Astrocyte (in vitro differentiated cells and primary cell): ENCODE data around the gene EPHA6. TPM values are rescaled to one million over a fixed set of nuclear protein-coding genes. Genes with fewer than 3 reads are reported as not detected.

ENCODE experiments used
- DNase-seq: peaks from one replicate; pipeline ENCODE4 v3.0.0-alpha.2; 2010; ENCODE audit warnings: low read depth
- FAIRE-seq: peaks from 2 replicates; lab custom pipeline; 2011; peaks lifted over from hg19 to GRCh38; lab: Jason Lieb, UNC
- H2AFZ ChIP-seq: 2 replicates; pipeline ENCODE4 v1.6.0; 2012; ENCODE audit warnings: low read depth, low read length, inconsistent platforms
- H3K27ac ChIP-seq: 2 replicates; pipeline ENCODE4 v1.5.1; 2011; ENCODE audit warnings: low read depth, low read length, inconsistent platforms
- H3K27me3 ChIP-seq: 2 replicates; pipeline ENCODE4 v1.6.0; 2011; ENCODE audit warnings: low read length, inconsistent platforms; ENCODE audit not compliant: insufficient read depth
- H3K36me3 ChIP-seq: 2 replicates; pipeline ENCODE4 v1.5.1; 2011; ENCODE audit warnings: low read length, inconsistent platforms; ENCODE audit not compliant: insufficient read depth
- H3K4me1 ChIP-seq: 2 replicates; pipeline ENCODE4 v1.5.1; 2011; ENCODE audit warnings: low read length, inconsistent platforms; ENCODE audit not compliant: insufficient read depth
- H3K4me2 ChIP-seq: 2 replicates; pipeline ENCODE4 v1.6.0; 2012; ENCODE audit warnings: low read length, inconsistent platforms
- H3K4me3 ChIP-seq: 2 replicates; pipeline ENCODE4 v1.5.1; 2011; ENCODE audit warnings: low read depth, mild to moderate bottlenecking, low read length, inconsistent platforms; ENCODE audit not compliant: insufficient read depth
- H3K79me2 ChIP-seq: 2 replicates; pipeline ENCODE4 v1.6.0; 2012; ENCODE audit warnings: mild to moderate bottlenecking, low read length, inconsistent platforms; ENCODE audit not compliant: insufficient read depth
- H3K9ac ChIP-seq: 2 replicates; pipeline ENCODE4 v1.6.0; 2012; ENCODE audit warnings: mild to moderate bottlenecking, low read length, inconsistent platforms
- H3K9me3 ChIP-seq: 2 replicates; pipeline ENCODE4 v1.5.1; 2012; ENCODE audit warnings: low read depth, mild to moderate bottlenecking, low read length, inconsistent platforms; ENCODE audit not compliant: insufficient read depth
- H4K20me1 ChIP-seq: 2 replicates; pipeline ENCODE4 v1.6.0; 2012; ENCODE audit warnings: low read length, inconsistent platforms; ENCODE audit not compliant: insufficient read depth
- H3K27ac Mint-ChIP-seq: one replicate; pipeline ENCODE4 v1.8.0; 2021; ENCODE audit warnings: mild to moderate bottlenecking, mixed read lengths; ENCODE audit not compliant: unreplicated experiment
- H3K27me3 Mint-ChIP-seq: one replicate; pipeline ENCODE4 v1.8.0; 2021; ENCODE audit warnings: low read depth, mixed read lengths; ENCODE audit not compliant: unreplicated experiment
- H3K36me3 Mint-ChIP-seq: one replicate; pipeline ENCODE4 v1.8.0; 2021; ENCODE audit warnings: low read depth, mixed read lengths; ENCODE audit not compliant: unreplicated experiment
- H3K4me1 Mint-ChIP-seq: one replicate; pipeline ENCODE4 v1.8.0; 2021; ENCODE audit warnings: low read depth, mixed read lengths; ENCODE audit not compliant: unreplicated experiment
- H3K4me3 Mint-ChIP-seq: one replicate; pipeline ENCODE4 v1.8.0; 2021; ENCODE audit warnings: mild to moderate bottlenecking, moderate library complexity, mixed read lengths; ENCODE audit not compliant: unreplicated experiment
- H3K9me3 Mint-ChIP-seq: one replicate; pipeline ENCODE4 v1.8.0; 2021; ENCODE audit warnings: mild to moderate bottlenecking, mixed read lengths; ENCODE audit not compliant: unreplicated experiment
- EZH2 ChIP-seq: IDR thresholded peaks from 2 replicates; pipeline ENCODE4 v1.6.1; 2012; ENCODE audit warnings: mild to moderate bottlenecking, low read length, inconsistent platforms; ENCODE audit not compliant: insufficient read depth
- total RNA-seq: library from RNA; stranded (reverse); gene quantifications from 2 replicates; pipeline ENCODE4 v1.2.1, GENCODE V29; 2021
- TF ChIP-seq, protein P1 (sequence below): IDR thresholded peaks from 2 replicates; pipeline ENCODE4 v1.5.1; 2011; ENCODE audit warnings: low read depth, mild to moderate bottlenecking, inconsistent platforms, low read length, moderate library complexity; ENCODE audit not compliant: insufficient read depth

Gene EPHA6
- total RNA-seq, 1 donor from 2014 or later: 1.7 TPM

DNA sequence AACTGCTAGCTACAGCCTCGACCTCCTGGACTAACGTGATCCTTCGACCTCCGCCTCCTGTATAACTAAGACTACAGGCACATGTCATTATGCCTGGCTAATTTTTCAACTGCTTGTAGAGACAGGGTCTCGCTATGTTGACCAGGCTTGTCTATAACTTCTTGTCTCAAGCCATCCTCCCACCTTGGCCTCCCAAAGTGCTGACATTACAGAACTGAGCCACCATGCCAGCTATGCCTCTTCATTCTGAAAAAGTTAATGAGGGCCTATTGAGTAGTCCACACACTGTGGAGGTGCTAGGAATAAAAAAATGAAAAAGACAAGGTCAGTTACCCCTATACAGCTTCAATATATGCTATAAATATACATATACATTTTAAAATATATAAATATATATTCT, 18.3 kb upstream of the EPHA6 start:
- H3K9me3 ChIP-seq: peaks cover 4% of the 10 kb centered on the region
- Mint-ChIP-seq H3K9me3 (no peaks in the 10 kb centered on the region), H3K4me1 (no peaks in the 10 kb centered on the region), H3K27ac (no peak overlapping the region), H3K36me3 (no peaks in the 10 kb centered on the region), H3K27me3 (no peaks in the 10 kb centered on the region), H3K4me3 (no peak overlapping the region)
- H3K4me2 ChIP-seq: no peak overlapping the region
- TF ChIP-seq, protein P1, sequence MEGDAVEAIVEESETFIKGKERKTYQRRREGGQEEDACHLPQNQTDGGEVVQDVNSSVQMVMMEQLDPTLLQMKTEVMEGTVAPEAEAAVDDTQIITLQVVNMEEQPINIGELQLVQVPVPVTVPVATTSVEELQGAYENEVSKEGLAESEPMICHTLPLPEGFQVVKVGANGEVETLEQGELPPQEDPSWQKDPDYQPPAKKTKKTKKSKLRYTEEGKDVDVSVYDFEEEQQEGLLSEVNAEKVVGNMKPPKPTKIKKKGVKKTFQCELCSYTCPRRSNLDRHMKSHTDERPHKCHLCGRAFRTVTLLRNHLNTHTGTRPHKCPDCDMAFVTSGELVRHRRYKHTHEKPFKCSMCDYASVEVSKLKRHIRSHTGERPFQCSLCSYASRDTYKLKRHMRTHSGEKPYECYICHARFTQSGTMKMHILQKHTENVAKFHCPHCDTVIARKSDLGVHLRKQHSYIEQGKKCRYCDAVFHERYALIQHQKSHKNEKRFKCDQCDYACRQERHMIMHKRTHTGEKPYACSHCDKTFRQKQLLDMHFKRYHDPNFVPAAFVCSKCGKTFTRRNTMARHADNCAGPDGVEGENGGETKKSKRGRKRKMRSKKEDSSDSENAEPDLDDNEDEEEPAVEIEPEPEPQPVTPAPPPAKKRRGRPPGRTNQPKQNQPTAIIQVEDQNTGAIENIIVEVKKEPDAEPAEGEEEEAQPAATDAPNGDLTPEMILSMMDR: no peak
- TF ChIP-seq EZH2: no peak
- no peaks in the 10 kb centered on the region for H4K20me1 ChIP-seq
- no peak overlapping the region for H3K27ac ChIP-seq
- H3K4me1 ChIP-seq: no peaks in the 10 kb centered on the region
- DNase-seq (no peak), FAIRE-seq (no peak)
- no peak overlapping the region for H3K4me3 ChIP-seq
- H3K9ac ChIP-seq: no peak overlapping the region
- H3K79me2 ChIP-seq: no peaks in the 10 kb centered on the region
- H3K36me3 ChIP-seq: no peaks in the 10 kb centered on the region
- no peak overlapping the region for H2AFZ ChIP-seq
- H3K27me3 ChIP-seq: no peaks in the 10 kb centered on the region

- Histone ChIP-seq H3K4me1 (no peaks in the 10 kb centered on the region), H2AFZ (no peak overlapping the region), H3K9ac (no peak overlapping the region), H3K79me2 (no peaks in the 10 kb centered on the region), H3K36me3 (no peaks in the 10 kb centered on the region), H3K27ac (no peak overlapping the region), H3K9me3 (no peaks in the 10 kb centered on the region), H3K27me3 (no peaks in the 10 kb centered on the region), H3K4me2 (no peak overlapping the region), H3K4me3 (no peak overlapping the region), H4K20me1 (no peaks in the 10 kb centered on the region)
- DNase-seq (no peak), FAIRE-seq (no peak)
- H3K27me3 Mint-ChIP-seq: no peaks in the 10 kb centered on the region
- no peaks in the 10 kb centered on the region for H3K9me3 Mint-ChIP-seq
- no peaks in the 10 kb centered on the region for H3K36me3 Mint-ChIP-seq
- peak overlapping the region; percentile 86 for H3K27ac Mint-ChIP-seq
- TF ChIP-seq, protein P1: no peak
- peak overlapping the region; percentile 10 for H3K4me3 Mint-ChIP-seq
- H3K4me1 Mint-ChIP-seq: peaks cover 13% of the 10 kb centered on the region
These were observed 10.5 kb upstream of the EPHA6 start for GRCh38 chr3:96803870-96804269.

GRCh38 chr3:96806341-96806740, 8.1 kb upstream of the EPHA6 start:
- Mint-ChIP-seq H3K9me3 (no peaks in the 10 kb centered on the region), H3K36me3 (no peaks in the 10 kb centered on the region), H3K27ac (no peak overlapping the region), H3K4me3 (no peak overlapping the region), H3K27me3 (no peaks in the 10 kb centered on the region), H3K4me1 (peaks cover 13% of the 10 kb centered on the region)
- Histone ChIP-seq H3K4me1 (no peaks in the 10 kb centered on the region), H3K9me3 (no peaks in the 10 kb centered on the region), H3K79me2 (no peaks in the 10 kb centered on the region), H3K36me3 (no peaks in the 10 kb centered on the region), H3K27me3 (no peaks in the 10 kb centered on the region), H3K9ac (no peak overlapping the region), H4K20me1 (no peaks in the 10 kb centered on the region), H3K4me2 (no peak overlapping the region), H2AFZ (no peak overlapping the region), H3K27ac (no peak overlapping the region), H3K4me3 (no peak overlapping the region)
- no peak for FAIRE-seq
- TF ChIP-seq EZH2: no peak
- TF ChIP-seq, protein P1: no peak
- DNase-seq: no peak
